Posterior cingulate gyrus (tissue), 11 donors: ENCODE data around the gene ZBED3.

Experiments
- DNase-seq, 10 donors: peaks; one replicate each; pipeline versions ENCODE4 v3.0.0 to v3.0.0-alpha.2; 2020 to 2021; ENCODE audit warnings: mixed read lengths in 3 of 10
- intact Hi-C: fragments of 100-400 bp; cut with DNase I; formaldehyde crosslinking; loops from one replicate; pipeline ENCODE4 v1.15.1; 2023

ZBED3 gene

GRCh38 chr5:77022511-77023417, 64.3 kb downstream of the ZBED3 start:
- DNase-seq, result no peak
- intact Hi-C loops, result no loop called here
